ENCODE results near the gene AP3M1. TPM values are rescaled to one million over a fixed set of nuclear protein-coding genes. Genes with fewer than 3 reads are reported as not detected.
A peak's percentile ranks its signal among the peaks of the same experiment; 100 is the strongest.

Gene AP3M1
- total RNA-seq, 1 donor: 35.8 TPM

GRCh38 chr10:74176380-74177139 is 25.9 kb upstream of the AP3M1 start:
- Histone ChIP-seq H3K27me3 (ENCODE audit: insufficient read depth, low read length) (no peaks in the 10 kb centered on the region), H3K36me3 (ENCODE audit: insufficient read depth, low read length) (no peaks in the 10 kb centered on the region), H3K9me3 (ENCODE audit: low read depth, low read length) (no peaks in the 10 kb centered on the region), H3K79me2 (ENCODE audit: insufficient read depth, low read length) (peaks cover 43% of the 10 kb centered on the region), H3K4me3 (ENCODE audit: insufficient read depth, low read length) (peak overlapping the region; percentile 82), H3K27ac (ENCODE audit: low read depth, low read length) (peak overlapping the region; percentile 92), H3K4me1 (ENCODE audit: insufficient read depth, low read length) (peaks cover 27% of the 10 kb centered on the region), H2AFZ (ENCODE audit: low read length) (peak overlapping the region; percentile 93), H4K20me1 (ENCODE audit: insufficient read depth, low read length) (no peaks in the 10 kb centered on the region), H3K4me2 (ENCODE audit: insufficient read depth, low read length) (peak overlapping the region; percentile 95)
- DNase-seq (ENCODE audit: insufficient read length, low spot score, missing footprints): peak; percentile 97
- TF ChIP-seq, protein P1, sequence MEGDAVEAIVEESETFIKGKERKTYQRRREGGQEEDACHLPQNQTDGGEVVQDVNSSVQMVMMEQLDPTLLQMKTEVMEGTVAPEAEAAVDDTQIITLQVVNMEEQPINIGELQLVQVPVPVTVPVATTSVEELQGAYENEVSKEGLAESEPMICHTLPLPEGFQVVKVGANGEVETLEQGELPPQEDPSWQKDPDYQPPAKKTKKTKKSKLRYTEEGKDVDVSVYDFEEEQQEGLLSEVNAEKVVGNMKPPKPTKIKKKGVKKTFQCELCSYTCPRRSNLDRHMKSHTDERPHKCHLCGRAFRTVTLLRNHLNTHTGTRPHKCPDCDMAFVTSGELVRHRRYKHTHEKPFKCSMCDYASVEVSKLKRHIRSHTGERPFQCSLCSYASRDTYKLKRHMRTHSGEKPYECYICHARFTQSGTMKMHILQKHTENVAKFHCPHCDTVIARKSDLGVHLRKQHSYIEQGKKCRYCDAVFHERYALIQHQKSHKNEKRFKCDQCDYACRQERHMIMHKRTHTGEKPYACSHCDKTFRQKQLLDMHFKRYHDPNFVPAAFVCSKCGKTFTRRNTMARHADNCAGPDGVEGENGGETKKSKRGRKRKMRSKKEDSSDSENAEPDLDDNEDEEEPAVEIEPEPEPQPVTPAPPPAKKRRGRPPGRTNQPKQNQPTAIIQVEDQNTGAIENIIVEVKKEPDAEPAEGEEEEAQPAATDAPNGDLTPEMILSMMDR (IDR thresholded peaks at IDR 0.05; ENCODE audit: extremely low read depth, low read depth, low read length): no peak

DNA sequence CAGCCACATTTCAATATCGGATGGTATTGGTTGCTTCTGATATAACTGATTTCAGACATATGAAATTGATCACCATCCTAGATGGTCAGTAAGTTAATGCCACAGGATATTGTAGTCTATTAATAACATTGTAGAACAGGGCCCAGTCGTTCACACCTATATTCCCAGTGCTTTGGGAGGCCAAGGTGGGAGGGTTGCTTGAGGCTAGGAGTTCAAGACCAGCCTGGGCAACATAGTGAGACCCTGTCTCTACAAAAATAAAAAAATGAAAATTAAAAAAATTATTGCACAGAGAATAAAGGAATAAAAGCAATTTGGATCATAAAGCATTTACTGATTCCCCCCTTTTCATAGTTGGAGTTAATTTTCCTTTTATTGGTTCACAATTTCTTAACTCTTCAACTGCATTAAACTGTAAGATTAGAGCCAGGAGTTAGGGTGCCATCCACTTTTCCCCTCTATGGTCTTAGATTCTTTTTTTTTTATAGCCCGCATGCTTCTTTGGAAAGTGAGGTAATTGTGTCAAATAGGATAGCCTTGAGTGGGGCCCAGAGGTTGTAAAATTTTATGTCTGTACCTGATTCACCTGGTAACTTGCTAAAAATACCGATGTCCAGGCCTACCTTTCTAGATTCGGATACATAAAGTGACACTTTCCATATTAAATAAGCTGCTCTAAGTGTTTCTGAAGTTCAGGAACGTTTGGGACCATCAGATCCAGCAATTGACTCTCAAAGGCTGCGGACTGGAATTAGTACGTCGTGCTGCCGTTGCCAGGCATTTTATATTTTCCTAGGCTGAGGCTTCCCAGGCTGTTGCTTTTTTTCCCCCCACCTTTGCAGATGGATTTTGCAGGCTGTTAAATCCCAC is 25.1 kb upstream of the AP3M1 start:
- peaks cover 37% of the 10 kb centered on the region for H3K79me2 ChIP-seq (ENCODE audit: insufficient read depth, low read length)
- no peaks in the 10 kb centered on the region for H3K27me3 ChIP-seq (ENCODE audit: insufficient read depth, low read length)
- H3K4me3 ChIP-seq (ENCODE audit: insufficient read depth, low read length): peak overlapping the region; percentile 82
- H4K20me1 ChIP-seq (ENCODE audit: insufficient read depth, low read length): no peaks in the 10 kb centered on the region
- no peaks in the 10 kb centered on the region for H3K9me3 ChIP-seq (ENCODE audit: low read depth, low read length)
- TF ChIP-seq, protein P1 (IDR thresholded peaks at IDR 0.05; ENCODE audit: extremely low read depth, low read depth, low read length): no peak
- peaks cover 22% of the 10 kb centered on the region for H3K4me1 ChIP-seq (ENCODE audit: insufficient read depth, low read length)
- H2AFZ ChIP-seq (ENCODE audit: low read length): peak overlapping the region; percentile 93
- peak; percentile 66 for DNase-seq (ENCODE audit: insufficient read length, low spot score, missing footprints)
- peak overlapping the region; percentile 95 for H3K4me2 ChIP-seq (ENCODE audit: insufficient read depth, low read length)
- peak overlapping the region; percentile 92 for H3K27ac ChIP-seq (ENCODE audit: low read depth, low read length)
- H3K36me3 ChIP-seq (ENCODE audit: insufficient read depth, low read length): no peaks in the 10 kb centered on the region

GRCh38 chr10:74174521-74174920 is 23.9 kb upstream of the AP3M1 start:
- Histone ChIP-seq H3K79me2 (ENCODE audit: insufficient read depth, low read length) (peaks cover 33% of the 10 kb centered on the region), H3K27me3 (ENCODE audit: insufficient read depth, low read length) (no peaks in the 10 kb centered on the region), H3K36me3 (ENCODE audit: insufficient read depth, low read length) (no peaks in the 10 kb centered on the region), H3K4me2 (ENCODE audit: insufficient read depth, low read length) (no peak overlapping the region), H3K9me3 (ENCODE audit: low read depth, low read length) (no peaks in the 10 kb centered on the region), H3K4me1 (ENCODE audit: insufficient read depth, low read length) (peaks cover 22% of the 10 kb centered on the region), H3K4me3 (ENCODE audit: insufficient read depth, low read length) (no peak overlapping the region), H4K20me1 (ENCODE audit: insufficient read depth, low read length) (no peaks in the 10 kb centered on the region), H2AFZ (ENCODE audit: low read length) (no peak overlapping the region), H3K27ac (ENCODE audit: low read depth, low read length) (no peak overlapping the region)
- TF ChIP-seq, protein P1 (IDR thresholded peaks at IDR 0.05; ENCODE audit: extremely low read depth, low read depth, low read length): no peak
- DNase-seq (ENCODE audit: insufficient read length, low spot score, missing footprints): no peak

- no peaks in the 10 kb centered on the region for H4K20me1 ChIP-seq (ENCODE audit: insufficient read depth, low read length)
- H3K4me3 ChIP-seq (ENCODE audit: insufficient read depth, low read length): no peak overlapping the region
- H3K4me2 ChIP-seq (ENCODE audit: insufficient read depth, low read length): no peak overlapping the region
- peaks cover 7% of the 10 kb centered on the region for H3K79me2 ChIP-seq (ENCODE audit: insufficient read depth, low read length)
- TF ChIP-seq, protein P1 (IDR thresholded peaks at IDR 0.05; ENCODE audit: extremely low read depth, low read depth, low read length): no peak
- no peak overlapping the region for H2AFZ ChIP-seq (ENCODE audit: low read length)
- H3K27ac ChIP-seq (ENCODE audit: low read depth, low read length): no peak overlapping the region
- DNase-seq (ENCODE audit: insufficient read length, low spot score, missing footprints): no peak
- H3K27me3 ChIP-seq (ENCODE audit: insufficient read depth, low read length): no peaks in the 10 kb centered on the region
- peaks cover 8% of the 10 kb centered on the region for H3K4me1 ChIP-seq (ENCODE audit: insufficient read depth, low read length)
- H3K36me3 ChIP-seq (ENCODE audit: insufficient read depth, low read length): no peaks in the 10 kb centered on the region
- H3K9me3 ChIP-seq (ENCODE audit: low read depth, low read length): no peaks in the 10 kb centered on the region
Observed at GRCh38 chr10:74171625-74172024, 21.0 kb upstream of the AP3M1 start.
